K562 (cell line): ENCODE results near the gene ERRFI1. TPM values are rescaled to one million over a fixed set of nuclear protein-coding genes. Genes with fewer than 3 reads are reported as not detected.
"Not testable (repeated sequence)": the region's sequence is repeated elsewhere in the genome, so short reads cannot be mapped to it uniquely, and the experiment has no call there.

Experiments
- ATAC-seq: fragments of 200-7000 bp; cut with Tn5 transposase; 3 replicates; pipeline ENCODE4 v1.9.1; 2020; ENCODE audit warnings: moderate library complexity
- BruUV-seq: library from RNA; stranded (reverse); fragments of 400-500 nt; replicated peaks from 2 replicates; lab custom pipeline; 2021; lab: Mats Ljungman, UMichigan
- CTCF ChIA-PET: fragments of 300-600 bp; formaldehyde crosslinking; extraction: SDS; loops from one replicate; lab custom pipeline; 2021; ENCODE audit warnings: low intra/inter-chr PET ratio; lab: Yijun Ruan, JAX
- POLR2A ChIA-PET: fragments of 300-600, 350-650 bp; sonication (Branson Sonifier 250); formaldehyde crosslinking; extraction: SDS; loops from one replicate; lab custom pipeline; 2021; ENCODE audit warnings: antibody characterized with exemption, inconsistent platforms; lab: Yijun Ruan, JAX
- DNase-seq, 4 experiments: peaks; one replicate each; pipeline versions ENCODE4 v3.0.0 to v3.0.0-alpha.2; 2011 to 2018; ENCODE audit warnings: low spot score in 3 of 4, mixed read lengths in 3 of 4; ENCODE audit errors: extremely low read depth in 1 of 4
- FAIRE-seq: peaks from 2 replicates; lab custom pipeline; 2011; peaks lifted over from hg19 to GRCh38; lab: Jason Lieb, UNC
- H2AFZ ChIP-seq: 2 replicates; pipeline ENCODE4 v1.6.0; 2011; ENCODE audit warnings: low read depth, low read length, control low read depth, inconsistent platforms
- H3K27ac ChIP-seq: fragments of 200-600 bp; 3 replicates; pipeline ENCODE4 v1.8.0; 2011; ENCODE audit warnings: low read depth, mild to moderate bottlenecking, control low read depth, inconsistent platforms, low read length, moderate library complexity, mixed read lengths; ENCODE audit errors: extremely low read depth
- H3K27me3 ChIP-seq, 2 experiments: fragments of 300-600 bp in 1 of 2; 2 replicates in 1 of 2; 3 replicates in 1 of 2; pipeline versions ENCODE4 v1.6.0 to v1.8.0; 2011; ENCODE audit warnings: inconsistent platforms in 2 of 2, low read length in 2 of 2, mild to moderate bottlenecking in 1 of 2, mixed read lengths in 1 of 2, moderate library complexity in 1 of 2; ENCODE audit not compliant: control insufficient read depth in 2 of 2, insufficient read depth in 2 of 2
- H3K36me3 ChIP-seq: fragments of 300-600 bp; 3 replicates; pipeline ENCODE4 v1.8.0; 2011; ENCODE audit warnings: mild to moderate bottlenecking, low read length, inconsistent platforms; ENCODE audit not compliant: control insufficient read depth, insufficient read depth
- H3K4me1 ChIP-seq, 2 experiments: fragments of 200-600 bp in 1 of 2; replicated peaks in 1 of 2; 2 replicates in 1 of 2; 3 replicates in 1 of 2; pipeline versions ENCODE4 v1.5.1 to v1.8.0; 2011; ENCODE audit warnings: inconsistent platforms in 2 of 2, low read length in 2 of 2, mild to moderate bottlenecking in 1 of 2, mixed read lengths in 1 of 2, moderate library complexity in 1 of 2; ENCODE audit not compliant: control insufficient read depth in 2 of 2, insufficient read depth in 2 of 2
- H3K4me2 ChIP-seq: 2 replicates; pipeline ENCODE4 v1.6.1; 2011; ENCODE audit warnings: low read length, control low read depth, inconsistent platforms, mixed read lengths; ENCODE audit not compliant: insufficient read depth
- H3K4me3 ChIP-seq: fragments of 200-600 bp; sonication (generic), shearing (Covaris generic); 2 replicates; pipeline ENCODE4 v1.5.1; 2016; ENCODE audit warnings: control low read depth, inconsistent platforms
- H3K79me2 ChIP-seq: fragments of 200-600 bp; 3 replicates; pipeline ENCODE4 v1.8.0; 2011; ENCODE audit warnings: low read length, inconsistent platforms; ENCODE audit not compliant: control insufficient read depth, insufficient read depth
- H3K9ac ChIP-seq, 2 experiments: 2 replicates each; pipeline versions ENCODE4 v1.6.0 to v1.6.1; 2011; ENCODE audit warnings: low read depth in 2 of 2, low read length in 2 of 2, control low read depth in 1 of 2, inconsistent platforms in 1 of 2, mild to moderate bottlenecking in 1 of 2, mixed read lengths in 1 of 2; ENCODE audit not compliant: insufficient read depth in 1 of 2
- H3K9me1 ChIP-seq: one replicate; pipeline ENCODE4 v1.6.0; 2011; ENCODE audit warnings: inconsistent platforms, mild to moderate bottlenecking, low read length, moderate library complexity; ENCODE audit not compliant: control insufficient read depth, insufficient read depth
- H3K9me3 ChIP-seq: replicated peaks from 2 replicates; pipeline ENCODE4 v1.5.1; 2011; ENCODE audit warnings: low read depth, low read length, inconsistent platforms; ENCODE audit not compliant: control insufficient read depth, insufficient read depth
- H4K20me1 ChIP-seq: replicated peaks from 2 replicates; pipeline ENCODE4 v1.6.1; 2011; ENCODE audit warnings: low read length, inconsistent platforms, mixed read lengths; ENCODE audit not compliant: control insufficient read depth, insufficient read depth
- CBX3 ChIP-seq, 2 experiments: IDR thresholded peaks; 1 replicate in 1 of 2; 2 replicates in 1 of 2; pipeline ENCODE4 v1.6.1; 2012; ENCODE audit warnings: inconsistent platforms in 2 of 2, low read length in 2 of 2, borderline replicate concordance in 1 of 2, control low read depth in 1 of 2
- FOSL1 ChIP-seq: fragments of 200-800 bp; sonication (Bioruptor generic); conservative IDR thresholded peaks from 2 replicates; pipeline ENCODE4 v1.6.1; 2016; ENCODE audit warnings: missing genetic modification characterization, missing compliant biosample characterization
- MAFG ChIP-seq: fragments of 450-650 bp; conservative IDR thresholded peaks from 2 replicates; pipeline ENCODE4 v1.6.1; 2016; ENCODE audit warnings: missing genetic modification characterization, missing compliant biosample characterization
- NRF1 ChIP-seq, 2 experiments: fragments of 450-650 bp; IDR thresholded peaks in 1 of 2; conservative IDR thresholded peaks in 1 of 2; 2 replicates each; pipeline ENCODE4 v1.6.1; 2014; ENCODE audit warnings: mild to moderate bottlenecking in 2 of 2
- POLR2G ChIP-seq: fragments of 200-400 bp; formaldehyde crosslinking; IDR thresholded peaks from 2 replicates; pipeline ENCODE4 v1.6.1; 2017; ENCODE audit warnings: low read depth, mild to moderate bottlenecking, antibody characterized with exemption, low read length, moderate library complexity
- ZNF121 ChIP-seq: sonication (generic); formaldehyde crosslinking; conservative IDR thresholded peaks from 2 replicates; pipeline ENCODE4 v1.8.0; 2022; ENCODE audit warnings: missing genetic modification reagents
- ZNF316 ChIP-seq: fragments of 450-650 bp; IDR thresholded peaks from 2 replicates; pipeline ENCODE4 v1.6.1; 2016
- ZNF586 ChIP-seq: fragments of 450-650 bp; formaldehyde crosslinking; conservative IDR thresholded peaks from 2 replicates; pipeline ENCODE4 v1.4.0; 2020; ENCODE audit warnings: mild to moderate bottlenecking, moderate library complexity
- WGBS: fragments of 100-300 bp; shearing (Covaris generic); methylation state at CpG from one replicate; pipeline ENCODE4 v1.1.6; 2016; ENCODE audit warnings: low coverage, mixed read lengths; ENCODE audit not compliant: insufficient coverage; ENCODE audit errors: missing lambda C conversion rate; 5-methylcytosine and 5-hydroxymethylcytosine counted together
- in situ Hi-C: fragments of 300-500 bp; cut with MboI; formaldehyde crosslinking; loops from 4 replicates; pipeline ENCODE4 v1.15.0; 2018; ENCODE audit warnings: inconsistent platforms, mixed read lengths
- intact Hi-C: fragments of 100-400 bp; cut with micrococcal nuclease; formaldehyde crosslinking; loops from 2 replicates; pipeline ENCODE4 v1.14.2; 2022
- polyA plus RNA-seq, 8 experiments: library from polyadenylated mRNA; depleted of rRNA in 4 of 8; stranded (reverse) in 5 of 8; unstranded in 3 of 8; fragments of >200 nt; fragmentation: Nextera tagmentation in 2 of 8; fragmentation: Illumina TruSeq in 1 of 8; extraction: Ambion mirVana in 2 of 8; extraction: Trizol in 1 of 8; gene quantifications; 2 replicates each; pipeline versions ENCODE4 v1.2.1 to v1.2.3, GENCODE V29; 2011 to 2014; ENCODE audit warnings: inconsistent platforms in 1 of 8, missing spikeins in 1 of 8
- total RNA-seq, 7 experiments: library from RNA; depleted of rRNA in 6 of 7; stranded (reverse); fragments of >200 nt in 6 of 7; fragmentation: Illumina TruSeq in 2 of 7; extraction: Trizol in 2 of 7; gene quantifications; 2 replicates each; pipeline versions ENCODE4 v1.2.1 to v1.2.3, GENCODE V29; 2011 to 2021; ENCODE audit warnings: low replicate concordance in 1 of 7
- TF ChIP-seq, protein P1 (sequence below): IDR thresholded peaks from 2 replicates; pipeline ENCODE4 v1.6.1; 2016; ENCODE audit warnings: missing genetic modification characterization, missing compliant biosample characterization
- TF ChIP-seq, protein P2 (sequence below): sonication (generic); formaldehyde crosslinking; IDR thresholded peaks from 2 replicates; pipeline ENCODE4 v1.8.0; 2022; ENCODE audit warnings: mild to moderate bottlenecking, missing genetic modification reagents, borderline replicate concordance
- TF ChIP-seq, protein P3 (sequence below): fragments of 450-650 bp; formaldehyde crosslinking; IDR thresholded peaks from 2 replicates; pipeline ENCODE4 v1.4.0; 2022; ENCODE audit warnings: missing genetic modification characterization

ERRFI1 gene
- total and polyA plus RNA-seq, 9 of the 15 experiments (the other 6 are each of a cell fraction or from before 2014, with no cell fraction given): 0.67 to 4.4 (median 1.1) TPM

DNA sequence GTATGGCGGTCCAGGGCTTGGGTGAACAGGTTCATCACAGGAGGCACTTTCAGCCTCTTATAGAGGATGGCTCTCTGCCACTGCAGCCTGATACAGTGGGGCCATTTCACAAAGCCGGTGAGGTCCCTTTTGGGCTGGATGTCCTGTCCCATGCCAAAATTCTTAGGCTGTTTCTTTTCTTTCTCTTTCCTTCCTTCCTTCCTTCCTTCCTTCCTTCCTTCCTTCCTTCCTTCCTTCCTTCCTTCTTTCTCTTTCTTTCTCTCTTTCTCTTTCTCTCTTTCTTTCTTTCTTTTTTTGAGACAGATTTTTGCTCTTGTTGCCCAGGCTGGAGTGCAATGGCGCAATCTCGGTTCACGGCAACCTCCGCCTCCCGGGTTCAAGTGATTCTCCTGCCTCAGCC, 31.7 kb upstream of the ERRFI1 start:
- not testable (repeated sequence) for BruUV-seq
- TF ChIP-seq, protein P1, sequence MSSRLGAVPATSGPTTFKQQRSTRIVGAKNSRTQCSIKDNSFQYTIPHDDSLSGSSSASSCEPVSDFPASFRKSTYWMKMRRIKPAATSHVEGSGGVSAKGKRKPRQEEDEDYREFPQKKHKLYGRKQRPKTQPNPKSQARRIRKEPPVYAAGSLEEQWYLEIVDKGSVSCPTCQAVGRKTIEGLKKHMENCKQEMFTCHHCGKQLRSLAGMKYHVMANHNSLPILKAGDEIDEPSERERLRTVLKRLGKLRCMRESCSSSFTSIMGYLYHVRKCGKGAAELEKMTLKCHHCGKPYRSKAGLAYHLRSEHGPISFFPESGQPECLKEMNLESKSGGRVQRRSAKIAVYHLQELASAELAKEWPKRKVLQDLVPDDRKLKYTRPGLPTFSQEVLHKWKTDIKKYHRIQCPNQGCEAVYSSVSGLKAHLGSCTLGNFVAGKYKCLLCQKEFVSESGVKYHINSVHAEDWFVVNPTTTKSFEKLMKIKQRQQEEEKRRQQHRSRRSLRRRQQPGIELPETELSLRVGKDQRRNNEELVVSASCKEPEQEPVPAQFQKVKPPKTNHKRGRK (tag): peak; percentile 71
- TF ChIP-seq, all 486 proteins: peak for 1; not testable (repeated sequence) for 485
- peaks cover 10 to 27% of the 10 kb centered on the region in 2 experiments for H3K27me3 ChIP-seq
- H3K4me2 ChIP-seq, H2AFZ ChIP-seq, H3K36me3 ChIP-seq, intact Hi-C loops, H3K79me2 ChIP-seq, H3K4me3 ChIP-seq, H3K4me1 ChIP-seq, H4K20me1 ChIP-seq, H3K9ac ChIP-seq, CTCF ChIA-PET, H3K9me1 ChIP-seq, in situ Hi-C loops, H3K27ac ChIP-seq, FAIRE-seq, H3K9me3 ChIP-seq, DNase-seq, ATAC-seq: not testable (repeated sequence)
- POLR2A ChIA-PET: interaction anchor here (1.2 kb wide), 1 partner anchor 11 kb away, joined by 4 read pairs; no protein-coding TSS in a partner anchor
- WGBS: 6% methylated on average over 5 of the region's 7 CpGs

DNA sequence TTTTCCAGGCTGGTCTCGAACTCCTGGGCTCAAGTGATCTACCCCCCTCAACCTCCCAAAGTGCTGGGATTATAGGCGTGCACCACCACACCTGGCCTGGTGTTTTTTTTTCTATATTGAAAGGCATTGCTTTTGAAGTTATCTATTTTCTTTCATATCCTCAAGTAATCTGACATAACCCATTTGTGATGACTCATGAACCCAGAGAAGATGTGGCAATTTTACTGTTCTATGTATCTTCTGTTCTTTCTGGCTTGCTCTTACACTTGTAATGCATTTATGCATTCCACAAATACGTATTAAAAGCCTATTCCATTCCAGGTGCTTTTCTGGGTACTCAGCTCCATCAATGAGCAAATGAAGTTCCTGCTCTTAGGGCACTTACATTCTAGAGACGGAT, 29.9 kb upstream of the ERRFI1 start:
- Histone ChIP-seq H4K20me1 (no peaks in the 10 kb centered on the region; the same call in 1 of the 2 replicates), H3K79me2 (no peaks in the 10 kb centered on the region), H3K4me2 (no peak overlapping the region), H2AFZ (no peak overlapping the region), H3K4me3 (no peak overlapping the region), H3K9me3 (no peaks in the 10 kb centered on the region), H3K9ac (no peak overlapping the region), H3K36me3 (no peaks in the 10 kb centered on the region), H3K4me1 (no peaks in the 10 kb centered on the region), H3K27ac (no peak overlapping the region), H3K9me1 (no peaks in the 10 kb centered on the region), H3K27me3 (peaks cover 15 to 33% of the 10 kb centered on the region in 2 experiments)
- POLR2A ChIA-PET: interaction anchor here (0.6 kb wide), 1 partner anchor 66 kb away, joined by 4 read pairs; no protein-coding TSS in a partner anchor
- FAIRE-seq (no peak), ATAC-seq (no peak), DNase-seq (no peak)
- no TSS peak for BruUV-seq
- 9% methylated on average over 4 of the region's 4 CpGs for WGBS
- intact Hi-C loops: no loop called here
- in situ Hi-C loops: no loop called here
- CTCF ChIA-PET: no interaction called here
- TF ChIP-seq, protein P2, sequence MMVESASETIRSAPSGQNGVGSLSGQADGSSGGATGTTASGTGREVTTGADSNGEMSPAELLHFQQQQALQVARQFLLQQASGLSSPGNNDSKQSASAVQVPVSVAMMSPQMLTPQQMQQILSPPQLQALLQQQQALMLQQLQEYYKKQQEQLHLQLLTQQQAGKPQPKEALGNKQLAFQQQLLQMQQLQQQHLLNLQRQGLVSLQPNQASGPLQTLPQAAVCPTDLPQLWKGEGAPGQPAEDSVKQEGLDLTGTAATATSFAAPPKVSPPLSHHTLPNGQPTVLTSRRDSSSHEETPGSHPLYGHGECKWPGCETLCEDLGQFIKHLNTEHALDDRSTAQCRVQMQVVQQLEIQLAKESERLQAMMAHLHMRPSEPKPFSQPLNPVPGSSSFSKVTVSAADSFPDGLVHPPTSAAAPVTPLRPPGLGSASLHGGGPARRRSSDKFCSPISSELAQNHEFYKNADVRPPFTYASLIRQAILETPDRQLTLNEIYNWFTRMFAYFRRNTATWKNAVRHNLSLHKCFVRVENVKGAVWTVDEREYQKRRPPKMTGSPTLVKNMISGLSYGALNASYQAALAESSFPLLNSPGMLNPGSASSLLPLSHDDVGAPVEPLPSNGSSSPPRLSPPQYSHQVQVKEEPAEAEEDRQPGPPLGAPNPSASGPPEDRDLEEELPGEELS: no peak
- TF ChIP-seq ZNF121 (no peak), ZNF316 (peak; percentile 72), CBX3 (IDR thresholded peaks at IDR 0.05; ENCODE audit: borderline replicate concordance in 1 of 2, low read length in 2 of 2) (no peak), MAFG (peak; percentile 66), NRF1 (conservative IDR thresholded peaks at IDR 0.05 in 1 of 2, IDR thresholded peaks at IDR 0.05 in 1 of 2) (no peak), POLR2G (no peak), ZNF586 (CRISPR knock-in tag) (no peak), FOSL1 (tag) (peak; percentile 70)
- TF ChIP-seq, protein P3, sequence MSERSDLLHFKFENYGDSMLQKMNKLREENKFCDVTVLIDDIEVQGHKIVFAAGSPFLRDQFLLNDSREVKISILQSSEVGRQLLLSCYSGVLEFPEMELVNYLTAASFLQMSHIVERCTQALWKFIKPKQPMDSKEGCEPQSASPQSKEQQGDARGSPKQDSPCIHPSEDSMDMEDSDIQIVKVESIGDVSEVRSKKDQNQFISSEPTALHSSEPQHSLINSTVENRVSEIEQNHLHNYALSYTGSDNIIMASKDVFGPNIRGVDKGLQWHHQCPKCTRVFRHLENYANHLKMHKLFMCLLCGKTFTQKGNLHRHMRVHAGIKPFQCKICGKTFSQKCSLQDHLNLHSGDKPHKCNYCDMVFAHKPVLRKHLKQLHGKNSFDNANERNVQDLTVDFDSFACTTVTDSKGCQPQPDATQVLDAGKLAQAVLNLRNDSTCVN (CRISPR knock-in tag): no peak
